HEK293 (cell line): ENCODE results near the gene IRS2.

Experiments
- CTCF ChIA-PET: fragments of 350-600 bp; formaldehyde crosslinking; extraction: SDS; loops from one replicate; lab custom pipeline; 2021; ENCODE audit warnings: antibody characterized with exemption; lab: Yijun Ruan, JAX
- POLR2A ChIA-PET: fragments of 300-600 bp; formaldehyde crosslinking; extraction: SDS; loops from one replicate; lab custom pipeline; 2020; ENCODE audit warnings: antibody characterized with exemption, inconsistent platforms; lab: Yijun Ruan, JAX
- H3K27ac ChIP-seq: fragments of 200-500 bp; sonication (Bioruptor generic); 2 replicates; pipeline ENCODE4 v1.5.1; 2014; ENCODE audit warnings: low read depth, low read length, control low read depth, inconsistent platforms; ENCODE audit errors: extremely low read depth
- H3K36me3 ChIP-seq, 2 experiments: fragments of 200-500 bp in 1 of 2; sonication (Bioruptor generic) in 1 of 2; 1 replicate in 1 of 2; 2 replicates in 1 of 2; pipeline ENCODE4 v1.5.1; 2014 to 2017; ENCODE audit warnings: inconsistent platforms in 2 of 2, low read length in 2 of 2; ENCODE audit not compliant: control insufficient read depth in 2 of 2, insufficient read depth in 1 of 2
- H3K4me1 ChIP-seq: fragments of 200-500 bp; sonication (Bioruptor generic); 2 replicates; pipeline ENCODE4 v1.5.1; 2014; ENCODE audit warnings: mild to moderate bottlenecking, low read length, inconsistent platforms; ENCODE audit not compliant: control insufficient read depth, insufficient read depth
- H3K4me3 ChIP-seq: 2 replicates; pipeline ENCODE4 v1.5.1; 2011; ENCODE audit warnings: low read depth, mild to moderate bottlenecking, control low read depth, low read length, moderate library complexity
- H3K9me3 ChIP-seq: fragments of 200-500 bp; sonication (Bioruptor generic); 2 replicates; pipeline ENCODE4 v1.5.1; 2014; ENCODE audit warnings: low read depth, low read length, inconsistent platforms; ENCODE audit not compliant: control insufficient read depth, insufficient read depth
- FEZF1 ChIP-seq: fragments of 450-650 bp; formaldehyde crosslinking; IDR thresholded peaks from 2 replicates; pipeline ENCODE4 v1.5.1; 2016; ENCODE audit warnings: missing biosample characterization, missing genetic modification characterization
- GLIS1 ChIP-seq: fragments of 450-650 bp; formaldehyde crosslinking; IDR thresholded peaks from 2 replicates; pipeline ENCODE4 v1.5.1; 2016; ENCODE audit warnings: missing biosample characterization, missing genetic modification characterization
- IKZF3 ChIP-seq: fragments of 450-650 bp; IDR thresholded peaks from 2 replicates; pipeline ENCODE4 v1.5.0; 2018; ENCODE audit warnings: missing biosample characterization, mild to moderate bottlenecking, missing genetic modification characterization, moderate library complexity
- KLF9 ChIP-seq: fragments of 450-650 bp; formaldehyde crosslinking; IDR thresholded peaks from 2 replicates; pipeline ENCODE4 v1.5.1; 2016; ENCODE audit warnings: missing biosample characterization, missing genetic modification characterization, low read depth
- TCF7L2 ChIP-seq: IDR thresholded peaks from 2 replicates; pipeline ENCODE4 v1.6.1; 2011; ENCODE audit warnings: low read depth, mild to moderate bottlenecking, inconsistent platforms, low read length, moderate library complexity, borderline replicate concordance
- ZEB2 ChIP-seq: fragments of 450-650 bp; formaldehyde crosslinking; IDR thresholded peaks from 2 replicates; pipeline ENCODE4 v1.5.1; 2016; ENCODE audit warnings: missing biosample characterization, missing genetic modification characterization
- ZNF366 ChIP-seq: fragments of 450-650 bp; formaldehyde crosslinking; conservative IDR thresholded peaks from 2 replicates; pipeline ENCODE4 v1.5.1; 2016; ENCODE audit warnings: missing biosample characterization, missing genetic modification characterization
- ZNF37A ChIP-seq: fragments of 450-650 bp; IDR thresholded peaks from 2 replicates; pipeline ENCODE4 v1.5.1; 2018; ENCODE audit warnings: missing biosample characterization, missing genetic modification characterization
- ZNF423 ChIP-seq: fragments of 450-650 bp; formaldehyde crosslinking; IDR thresholded peaks from 2 replicates; pipeline ENCODE4 v1.5.1; 2016; ENCODE audit warnings: missing biosample characterization, missing genetic modification characterization
- ZNF660 ChIP-seq: fragments of 450-650 bp; IDR thresholded peaks from 2 replicates; pipeline ENCODE4 v1.5.1; 2018; ENCODE audit warnings: missing biosample characterization, mild to moderate bottlenecking, missing genetic modification characterization
- TF ChIP-seq, protein P1 (sequence below): fragments of 450-650 bp; formaldehyde crosslinking; IDR thresholded peaks from 2 replicates; pipeline ENCODE4 v1.5.1; 2017; ENCODE audit warnings: missing biosample characterization, missing genetic modification characterization
- TF ChIP-seq, protein P2 (sequence below): fragments of 450-650 bp; formaldehyde crosslinking; IDR thresholded peaks from 2 replicates; pipeline ENCODE4 v1.5.1; 2016; ENCODE audit warnings: missing biosample characterization, missing genetic modification characterization
- TF ChIP-seq, protein P3 (sequence below): fragments of 450-650 bp; formaldehyde crosslinking; IDR thresholded peaks from 2 replicates; pipeline ENCODE4 v1.5.1; 2016; ENCODE audit warnings: missing biosample characterization, missing genetic modification characterization
- TF ChIP-seq, protein P4 (sequence below): fragments of 450-650 bp; formaldehyde crosslinking; IDR thresholded peaks from 2 replicates; pipeline ENCODE4 v1.5.1; 2016; ENCODE audit warnings: missing biosample characterization, missing genetic modification characterization
- TF ChIP-seq, protein P5 (sequence below): fragments of 450-650 bp; IDR thresholded peaks from 2 replicates; pipeline ENCODE4 v1.5.1; 2018; ENCODE audit warnings: missing biosample characterization, mild to moderate bottlenecking, missing genetic modification characterization
- TF ChIP-seq, protein P6 (sequence below): IDR thresholded peaks from 2 replicates; pipeline ENCODE4 v1.6.1; 2011; ENCODE audit warnings: mild to moderate bottlenecking, low read depth, low read length, borderline replicate concordance
- TF ChIP-seq, protein P7 (sequence below): fragments of 450-650 bp; formaldehyde crosslinking; IDR thresholded peaks from 2 replicates; pipeline ENCODE4 v1.5.1; 2017; ENCODE audit warnings: missing biosample characterization, missing genetic modification characterization

Gene IRS2

DNA sequence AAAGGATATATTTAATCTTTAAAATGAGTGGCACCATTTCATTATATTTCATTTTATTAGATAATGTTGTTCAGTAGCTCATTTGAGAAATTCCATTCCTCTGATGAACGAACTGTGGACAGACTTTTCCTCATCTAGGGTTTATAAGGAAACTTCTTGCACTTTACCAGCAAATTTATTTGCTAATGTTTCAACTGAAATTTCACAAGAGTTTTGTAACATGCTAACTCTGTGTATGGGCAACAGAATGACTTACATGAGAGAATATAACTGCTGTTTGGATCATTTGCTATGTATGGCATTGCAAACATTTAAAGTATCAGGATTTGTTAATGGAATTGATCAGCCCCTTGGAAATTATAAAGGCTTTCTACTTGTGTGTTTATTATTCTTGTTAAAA lies 3.7 kb upstream of the IRS2 start (continued):
- TF ChIP-seq KLF9 (tag by site-specific recombination), result no peak
- no peak for TF ChIP-seq ZNF37A

DNA sequence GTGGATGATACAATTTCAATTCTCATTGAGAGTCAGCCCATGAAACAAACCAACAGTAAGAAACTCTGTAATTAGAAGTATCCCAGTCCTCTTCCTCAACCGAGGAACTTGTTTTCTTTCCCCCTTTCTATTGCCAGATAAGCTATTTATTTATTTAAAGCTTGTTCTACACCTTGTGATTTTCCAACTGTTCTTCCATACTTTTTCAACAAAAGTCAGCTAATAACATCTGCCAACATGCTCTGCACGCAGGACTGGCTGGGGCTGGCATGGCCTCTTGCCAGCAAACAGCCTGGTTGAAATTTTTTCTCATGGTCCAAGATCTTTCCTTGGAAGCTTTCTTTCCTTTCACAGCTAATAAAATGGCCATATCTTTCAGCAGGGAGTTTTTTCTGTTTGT lies 2.9 kb upstream of the IRS2 start:
- Histone ChIP-seq H3K9me3 (no peaks in the 10 kb centered on the region), H3K36me3 (peaks cover 0 to under 1% of the 10 kb centered on the region in 2 experiments; a peak in 1 of 3 replicates), H3K4me3 (no peak overlapping the region), H3K4me1 (peaks cover 13% of the 10 kb centered on the region), H3K27ac (no peak overlapping the region)
- ChIA-PET POLR2A (no interaction called here), CTCF (interaction anchor here (0.6 kb wide), 2 partner anchors 80 to 566 kb away, joined by 3 read pairs; no protein-coding TSS in a partner anchor)
- TF ChIP-seq IKZF3 (tag by site-specific recombination), result 0 out of 2 replicates have a peak, but pooled peaks have one; percentile 4
- TF ChIP-seq, protein P1, sequence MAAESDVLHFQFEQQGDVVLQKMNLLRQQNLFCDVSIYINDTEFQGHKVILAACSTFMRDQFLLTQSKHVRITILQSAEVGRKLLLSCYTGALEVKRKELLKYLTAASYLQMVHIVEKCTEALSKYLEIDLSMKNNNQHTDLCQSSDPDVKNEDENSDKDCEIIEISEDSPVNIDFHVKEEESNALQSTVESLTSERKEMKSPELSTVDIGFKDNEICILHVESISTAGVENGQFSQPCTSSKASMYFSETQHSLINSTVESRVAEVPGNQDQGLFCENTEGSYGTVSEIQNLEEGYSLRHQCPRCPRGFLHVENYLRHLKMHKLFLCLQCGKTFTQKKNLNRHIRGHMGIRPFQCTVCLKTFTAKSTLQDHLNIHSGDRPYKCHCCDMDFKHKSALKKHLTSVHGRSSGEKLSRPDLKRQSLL (tag by site-specific recombination), result no peak
- no peak for TF ChIP-seq GLIS1 (tag by site-specific recombination)
- TF ChIP-seq, protein P2, sequence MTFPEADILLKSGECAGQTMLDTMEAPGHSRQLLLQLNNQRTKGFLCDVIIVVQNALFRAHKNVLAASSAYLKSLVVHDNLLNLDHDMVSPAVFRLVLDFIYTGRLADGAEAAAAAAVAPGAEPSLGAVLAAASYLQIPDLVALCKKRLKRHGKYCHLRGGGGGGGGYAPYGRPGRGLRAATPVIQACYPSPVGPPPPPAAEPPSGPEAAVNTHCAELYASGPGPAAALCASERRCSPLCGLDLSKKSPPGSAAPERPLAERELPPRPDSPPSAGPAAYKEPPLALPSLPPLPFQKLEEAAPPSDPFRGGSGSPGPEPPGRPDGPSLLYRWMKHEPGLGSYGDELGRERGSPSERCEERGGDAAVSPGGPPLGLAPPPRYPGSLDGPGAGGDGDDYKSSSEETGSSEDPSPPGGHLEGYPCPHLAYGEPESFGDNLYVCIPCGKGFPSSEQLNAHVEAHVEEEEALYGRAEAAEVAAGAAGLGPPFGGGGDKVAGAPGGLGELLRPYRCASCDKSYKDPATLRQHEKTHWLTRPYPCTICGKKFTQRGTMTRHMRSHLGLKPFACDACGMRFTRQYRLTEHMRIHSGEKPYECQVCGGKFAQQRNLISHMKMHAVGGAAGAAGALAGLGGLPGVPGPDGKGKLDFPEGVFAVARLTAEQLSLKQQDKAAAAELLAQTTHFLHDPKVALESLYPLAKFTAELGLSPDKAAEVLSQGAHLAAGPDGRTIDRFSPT (tag by site-specific recombination), result no peak

DNA sequence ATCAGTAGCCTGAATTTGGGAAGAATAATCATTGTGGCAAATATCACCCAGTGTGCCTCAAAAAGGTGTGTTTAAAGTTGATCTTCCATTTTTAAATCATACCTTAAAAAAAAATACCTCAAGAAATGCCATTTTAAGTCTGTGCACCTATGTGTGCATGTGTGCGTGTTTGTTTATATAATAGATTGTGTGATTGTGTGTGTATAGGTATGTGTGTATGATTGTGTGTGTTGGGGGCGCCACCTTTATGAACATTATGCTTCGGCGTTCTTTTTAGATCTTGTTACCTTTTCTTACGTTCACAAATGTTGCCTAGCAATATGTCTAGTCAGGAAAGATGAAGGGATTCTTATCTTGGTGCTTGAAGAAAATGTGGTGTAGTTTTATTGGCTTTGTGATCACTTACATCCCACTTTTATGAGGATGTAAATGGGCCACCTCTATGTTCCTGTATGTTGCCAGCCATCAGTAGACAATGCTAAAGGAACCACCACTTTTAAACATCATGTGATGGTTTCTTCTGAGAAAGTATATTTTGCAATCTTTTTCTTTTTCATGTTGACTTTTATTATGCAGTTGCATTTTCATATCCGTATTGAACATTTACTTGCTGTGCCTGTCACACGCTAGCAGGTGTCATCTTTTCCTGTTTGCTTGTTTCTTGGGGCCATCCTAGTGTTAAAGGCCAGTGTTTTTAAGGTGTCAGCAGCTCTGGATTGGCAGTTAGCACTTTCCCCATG lies 2.2 kb upstream of the IRS2 start:
- H3K9me3 ChIP-seq, result no peaks in the 10 kb centered on the region
- POLR2A ChIA-PET, result no interaction called here
- peaks cover 0 to 8% of the 10 kb centered on the region in 2 experiments; a peak in 1 of 3 replicates for H3K36me3 ChIP-seq
- peaks cover 13% of the 10 kb centered on the region for H3K4me1 ChIP-seq
- CTCF ChIA-PET, result interaction anchor here (0.6 kb wide), 1 partner anchor 566 kb away, joined by 3 read pairs; no protein-coding TSS in a partner anchor
- no peak overlapping the region for H3K27ac ChIP-seq
- no peak overlapping the region for H3K4me3 ChIP-seq
- TF ChIP-seq, protein P3, sequence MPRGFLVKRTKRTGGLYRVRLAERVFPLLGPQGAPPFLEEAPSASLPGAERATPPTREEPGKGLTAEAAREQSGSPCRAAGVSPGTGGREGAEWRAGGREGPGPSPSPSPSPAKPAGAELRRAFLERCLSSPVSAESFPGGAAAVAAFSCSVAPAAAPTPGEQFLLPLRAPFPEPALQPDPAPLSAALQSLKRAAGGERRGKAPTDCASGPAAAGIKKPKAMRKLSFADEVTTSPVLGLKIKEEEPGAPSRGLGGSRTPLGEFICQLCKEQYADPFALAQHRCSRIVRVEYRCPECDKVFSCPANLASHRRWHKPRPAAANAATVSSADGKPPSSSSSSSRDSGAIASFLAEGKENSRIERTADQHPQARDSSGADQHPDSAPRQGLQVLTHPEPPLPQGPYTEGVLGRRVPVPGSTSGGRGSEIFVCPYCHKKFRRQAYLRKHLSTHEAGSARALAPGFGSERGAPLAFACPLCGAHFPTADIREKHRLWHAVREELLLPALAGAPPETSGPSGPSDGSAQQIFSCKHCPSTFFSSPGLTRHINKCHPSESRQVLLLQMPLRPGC, result peak; percentile 72
- TF ChIP-seq FEZF1 (peak; percentile 83), ZNF366 (tag by site-specific recombination) (peak; percentile 31; the same call in 1 of the 2 replicates), TCF7L2 (peak; percentile 56; the same call in 1 of the 2 replicates), ZNF660 (tag by site-specific recombination) (no peak), ZNF423 (tag by site-specific recombination) (no peak), ZEB2 (tag by site-specific recombination) (0 out of 2 replicates have a peak, but pooled peaks have one; percentile 16), IKZF3 (tag by site-specific recombination) (peak; percentile 18; the same call in 1 of the 2 replicates)
- TF ChIP-seq, protein P4, sequence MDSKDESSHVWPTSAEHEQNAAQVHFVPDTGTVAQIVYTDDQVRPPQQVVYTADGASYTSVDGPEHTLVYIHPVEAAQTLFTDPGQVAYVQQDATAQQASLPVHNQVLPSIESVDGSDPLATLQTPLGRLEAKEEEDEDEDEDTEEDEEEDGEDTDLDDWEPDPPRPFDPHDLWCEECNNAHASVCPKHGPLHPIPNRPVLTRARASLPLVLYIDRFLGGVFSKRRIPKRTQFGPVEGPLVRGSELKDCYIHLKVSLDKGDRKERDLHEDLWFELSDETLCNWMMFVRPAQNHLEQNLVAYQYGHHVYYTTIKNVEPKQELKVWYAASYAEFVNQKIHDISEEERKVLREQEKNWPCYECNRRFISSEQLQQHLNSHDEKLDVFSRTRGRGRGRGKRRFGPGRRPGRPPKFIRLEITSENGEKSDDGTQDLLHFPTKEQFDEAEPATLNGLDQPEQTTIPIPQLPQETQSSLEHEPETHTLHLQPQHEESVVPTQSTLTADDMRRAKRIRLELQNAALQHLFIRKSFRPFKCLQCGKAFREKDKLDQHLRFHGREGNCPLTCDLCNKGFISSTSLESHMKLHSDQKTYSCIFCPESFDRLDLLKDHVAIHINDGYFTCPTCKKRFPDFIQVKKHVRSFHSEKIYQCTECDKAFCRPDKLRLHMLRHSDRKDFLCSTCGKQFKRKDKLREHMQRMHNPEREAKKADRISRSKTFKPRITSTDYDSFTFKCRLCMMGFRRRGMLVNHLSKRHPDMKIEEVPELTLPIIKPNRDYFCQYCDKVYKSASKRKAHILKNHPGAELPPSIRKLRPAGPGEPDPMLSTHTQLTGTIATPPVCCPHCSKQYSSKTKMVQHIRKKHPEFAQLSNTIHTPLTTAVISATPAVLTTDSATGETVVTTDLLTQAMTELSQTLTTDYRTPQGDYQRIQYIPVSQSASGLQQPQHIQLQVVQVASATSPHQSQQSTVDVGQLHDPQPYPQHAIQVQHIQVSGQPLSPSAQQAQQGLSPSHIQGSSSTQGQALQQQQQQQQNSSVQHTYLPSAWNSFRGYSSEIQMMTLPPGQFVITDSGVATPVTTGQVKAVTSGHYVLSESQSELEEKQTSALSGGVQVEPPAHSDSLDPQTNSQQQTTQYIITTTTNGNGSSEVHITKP (tag by site-specific recombination), result no peak
- TF ChIP-seq, protein P5, sequence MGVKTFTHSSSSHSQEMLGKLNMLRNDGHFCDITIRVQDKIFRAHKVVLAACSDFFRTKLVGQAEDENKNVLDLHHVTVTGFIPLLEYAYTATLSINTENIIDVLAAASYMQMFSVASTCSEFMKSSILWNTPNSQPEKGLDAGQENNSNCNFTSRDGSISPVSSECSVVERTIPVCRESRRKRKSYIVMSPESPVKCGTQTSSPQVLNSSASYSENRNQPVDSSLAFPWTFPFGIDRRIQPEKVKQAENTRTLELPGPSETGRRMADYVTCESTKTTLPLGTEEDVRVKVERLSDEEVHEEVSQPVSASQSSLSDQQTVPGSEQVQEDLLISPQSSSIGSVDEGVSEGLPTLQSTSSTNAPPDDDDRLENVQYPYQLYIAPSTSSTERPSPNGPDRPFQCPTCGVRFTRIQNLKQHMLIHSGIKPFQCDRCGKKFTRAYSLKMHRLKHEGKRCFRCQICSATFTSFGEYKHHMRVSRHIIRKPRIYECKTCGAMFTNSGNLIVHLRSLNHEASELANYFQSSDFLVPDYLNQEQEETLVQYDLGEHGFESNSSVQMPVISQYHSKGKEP (tag by site-specific recombination), result 0 out of 2 replicates have a peak, but pooled peaks have one; percentile 14
- TF ChIP-seq, protein P6, sequence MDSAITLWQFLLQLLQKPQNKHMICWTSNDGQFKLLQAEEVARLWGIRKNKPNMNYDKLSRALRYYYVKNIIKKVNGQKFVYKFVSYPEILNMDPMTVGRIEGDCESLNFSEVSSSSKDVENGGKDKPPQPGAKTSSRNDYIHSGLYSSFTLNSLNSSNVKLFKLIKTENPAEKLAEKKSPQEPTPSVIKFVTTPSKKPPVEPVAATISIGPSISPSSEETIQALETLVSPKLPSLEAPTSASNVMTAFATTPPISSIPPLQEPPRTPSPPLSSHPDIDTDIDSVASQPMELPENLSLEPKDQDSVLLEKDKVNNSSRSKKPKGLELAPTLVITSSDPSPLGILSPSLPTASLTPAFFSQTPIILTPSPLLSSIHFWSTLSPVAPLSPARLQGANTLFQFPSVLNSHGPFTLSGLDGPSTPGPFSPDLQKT, result no peak
- TF ChIP-seq, protein P7, sequence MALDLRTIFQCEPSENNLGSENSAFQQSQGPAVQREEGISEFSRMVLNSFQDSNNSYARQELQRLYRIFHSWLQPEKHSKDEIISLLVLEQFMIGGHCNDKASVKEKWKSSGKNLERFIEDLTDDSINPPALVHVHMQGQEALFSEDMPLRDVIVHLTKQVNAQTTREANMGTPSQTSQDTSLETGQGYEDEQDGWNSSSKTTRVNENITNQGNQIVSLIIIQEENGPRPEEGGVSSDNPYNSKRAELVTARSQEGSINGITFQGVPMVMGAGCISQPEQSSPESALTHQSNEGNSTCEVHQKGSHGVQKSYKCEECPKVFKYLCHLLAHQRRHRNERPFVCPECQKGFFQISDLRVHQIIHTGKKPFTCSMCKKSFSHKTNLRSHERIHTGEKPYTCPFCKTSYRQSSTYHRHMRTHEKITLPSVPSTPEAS (tag by site-specific recombination), result peak; percentile 76
